HCT116 (cell line): ENCODE measurements around the gene IQGAP2.

Source experiments
- CTCF ChIP-seq, 3 experiments: fragments of 200-600 bp in 1 of 3; sonication (generic) in 1 of 3; IDR thresholded peaks in 2 of 3; conservative IDR thresholded peaks in 1 of 3; 2 replicates each; pipeline ENCODE4 v1.5.1; 2012 to 2017; ENCODE audit warnings: low read depth in 2 of 3, low read length in 2 of 3, antibody characterized with exemption in 1 of 3, borderline replicate concordance in 1 of 3, control low read depth in 1 of 3, mild to moderate bottlenecking in 1 of 3, mixed read lengths in 1 of 3, mixed run types in 1 of 3, moderate library complexity in 1 of 3; ENCODE audit not compliant: insufficient read depth in 1 of 3
- ELF1 ChIP-seq: IDR thresholded peaks from 2 replicates; pipeline ENCODE4 v1.6.1; 2012; ENCODE audit warnings: low read depth, borderline replicate concordance
- EZH2phosphoT487 ChIP-seq: fragments of 200-600 bp; IDR thresholded peaks from 2 replicates; pipeline ENCODE4 v1.6.1; 2018; ENCODE audit warnings: antibody characterized with exemption, borderline replicate concordance
- MAX ChIP-seq: IDR thresholded peaks from 2 replicates; pipeline ENCODE4 v1.6.1; 2012
- POLR2A ChIP-seq: IDR thresholded peaks from 2 replicates; pipeline ENCODE4 v1.7.0; 2011; ENCODE audit warnings: borderline replicate concordance; ENCODE audit not compliant: insufficient read depth, insufficient read length; ENCODE audit errors: extremely low read depth
- POLR2AphosphoS5 ChIP-seq: IDR thresholded peaks from 2 replicates; pipeline ENCODE4 v1.6.1; 2011; ENCODE audit warnings: mild to moderate bottlenecking, low read depth, low read length, moderate library complexity
- REST ChIP-seq: IDR thresholded peaks from 2 replicates; pipeline ENCODE4 v1.6.1; 2012; ENCODE audit warnings: low read depth

- no peak for TF ChIP-seq POLR2A
- no peak for TF ChIP-seq POLR2AphosphoS5
- no peak for TF ChIP-seq MAX
- TF ChIP-seq REST, result no peak
- no peak for TF ChIP-seq CTCF (IDR thresholded peaks at IDR 0.05 in 2 of 3, conservative IDR thresholded peaks at IDR 0.05 in 1 of 3; ENCODE audit: borderline replicate concordance in 1 of 3, insufficient read depth in 1 of 3, low read depth in 2 of 3, low read length in 2 of 3)
- TF ChIP-seq EZH2phosphoT487, result no peak
- TF ChIP-seq ELF1, result no peak
These were observed 26.8 kb upstream of the IQGAP2 start for GRCh38 chr5:76376148-76376865.
